IMR-90 (cell line): Measurements from ENCODE around the gene MAP1LC3A.

Source experiments
- MAFK ChIP-seq: IDR thresholded peaks from 2 replicates; pipeline ENCODE4 v1.6.1; 2012; ENCODE audit warnings: low read depth, low read length, improper control_type of control experiment
- MXI1 ChIP-seq: IDR thresholded peaks from 2 replicates; pipeline ENCODE4 v1.6.1; 2012; ENCODE audit warnings: low read depth, mild to moderate bottlenecking, low read length, moderate library complexity, borderline replicate concordance
- NFE2L2 ChIP-seq: fragments of 150-350 bp; IDR thresholded peaks from 2 replicates; pipeline ENCODE4 v1.6.1; 2016; ENCODE audit warnings: low read depth, mild to moderate bottlenecking, low read length
- POLR2A ChIP-seq: IDR thresholded peaks from 2 replicates; pipeline ENCODE4 v1.6.1; 2012; ENCODE audit warnings: mild to moderate bottlenecking, low read depth, low read length
- RAD21 ChIP-seq: IDR thresholded peaks from 2 replicates; pipeline ENCODE4 v1.6.1; 2012; ENCODE audit warnings: low read length, improper control_type of control experiment
- RCOR1 ChIP-seq: IDR thresholded peaks from 2 replicates; pipeline ENCODE4 v1.6.1; 2012; ENCODE audit warnings: mild to moderate bottlenecking, low read length, improper control_type of control experiment; ENCODE audit not compliant: insufficient replicate concordance
- SMC3 ChIP-seq: fragments of 150-350 bp; IDR thresholded peaks from 2 replicates; pipeline ENCODE4 v1.6.1; 2016; ENCODE audit warnings: low read depth, mild to moderate bottlenecking, antibody characterized with exemption, low read length, moderate library complexity
- TF ChIP-seq, protein P1 (sequence below): conservative IDR thresholded peaks from 2 replicates; pipeline ENCODE4 v1.5.1; 2012; ENCODE audit warnings: mild to moderate bottlenecking, low read depth, low read length, improper control_type of control experiment
- TF ChIP-seq, protein P2 (sequence below): fragments of 150-350 bp; IDR thresholded peaks from 2 replicates; pipeline ENCODE4 v1.6.1; 2017; ENCODE audit warnings: mild to moderate bottlenecking, antibody characterized with exemption, low read length, low read depth

DNA sequence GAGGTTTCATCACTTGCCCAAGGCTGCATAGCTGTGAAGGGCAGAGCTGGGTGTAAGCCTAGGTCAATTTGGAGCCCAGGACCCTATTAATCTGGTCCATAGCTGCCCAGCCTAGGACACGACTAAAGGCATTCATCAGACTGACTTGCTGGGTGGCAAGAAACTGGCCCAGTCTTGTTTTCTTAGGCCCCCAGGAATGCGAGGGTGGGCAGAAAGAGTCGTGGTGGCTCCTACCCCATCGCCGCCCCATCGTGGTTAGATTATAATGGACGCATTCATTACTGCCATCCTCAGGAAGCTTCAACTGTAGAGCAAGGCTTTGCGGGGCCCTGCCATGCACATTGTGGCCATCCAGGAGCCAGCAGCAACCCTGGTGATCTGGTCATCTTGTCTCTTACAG, 26.2 kb upstream of the MAP1LC3A start:
- TF ChIP-seq, protein P1, sequence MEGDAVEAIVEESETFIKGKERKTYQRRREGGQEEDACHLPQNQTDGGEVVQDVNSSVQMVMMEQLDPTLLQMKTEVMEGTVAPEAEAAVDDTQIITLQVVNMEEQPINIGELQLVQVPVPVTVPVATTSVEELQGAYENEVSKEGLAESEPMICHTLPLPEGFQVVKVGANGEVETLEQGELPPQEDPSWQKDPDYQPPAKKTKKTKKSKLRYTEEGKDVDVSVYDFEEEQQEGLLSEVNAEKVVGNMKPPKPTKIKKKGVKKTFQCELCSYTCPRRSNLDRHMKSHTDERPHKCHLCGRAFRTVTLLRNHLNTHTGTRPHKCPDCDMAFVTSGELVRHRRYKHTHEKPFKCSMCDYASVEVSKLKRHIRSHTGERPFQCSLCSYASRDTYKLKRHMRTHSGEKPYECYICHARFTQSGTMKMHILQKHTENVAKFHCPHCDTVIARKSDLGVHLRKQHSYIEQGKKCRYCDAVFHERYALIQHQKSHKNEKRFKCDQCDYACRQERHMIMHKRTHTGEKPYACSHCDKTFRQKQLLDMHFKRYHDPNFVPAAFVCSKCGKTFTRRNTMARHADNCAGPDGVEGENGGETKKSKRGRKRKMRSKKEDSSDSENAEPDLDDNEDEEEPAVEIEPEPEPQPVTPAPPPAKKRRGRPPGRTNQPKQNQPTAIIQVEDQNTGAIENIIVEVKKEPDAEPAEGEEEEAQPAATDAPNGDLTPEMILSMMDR: no peak
- TF ChIP-seq POLR2A (no peak), NFE2L2 (no peak), MAFK (no peak), MXI1 (no peak), SMC3 (no peak), RCOR1 (no peak), RAD21 (no peak)
- TF ChIP-seq, protein P2, sequence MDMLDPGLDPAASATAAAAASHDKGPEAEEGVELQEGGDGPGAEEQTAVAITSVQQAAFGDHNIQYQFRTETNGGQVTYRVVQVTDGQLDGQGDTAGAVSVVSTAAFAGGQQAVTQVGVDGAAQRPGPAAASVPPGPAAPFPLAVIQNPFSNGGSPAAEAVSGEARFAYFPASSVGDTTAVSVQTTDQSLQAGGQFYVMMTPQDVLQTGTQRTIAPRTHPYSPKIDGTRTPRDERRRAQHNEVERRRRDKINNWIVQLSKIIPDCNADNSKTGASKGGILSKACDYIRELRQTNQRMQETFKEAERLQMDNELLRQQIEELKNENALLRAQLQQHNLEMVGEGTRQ: no peak
